Stimulated activated CD4-positive, alpha-beta T cell treated with anti-CD3 and anti-CD28 coated beads, Interleukin-15, amount 100 ng/mL, for 1 hour (primary cell): ENCODE data around the gene EPHB1.

ENCODE experiments used
- DNase-seq, 2 donors: peaks; one replicate each; pipeline ENCODE4 v3.0.0-alpha.2; 2020; ENCODE audit warnings: low read depth in 1 of 2, low spot score in 1 of 2

Gene EPHB1

GRCh38 chr3:135272026-135272669, 477.1 kb downstream of the EPHB1 start:
- DNase-seq, result no peak

GRCh38 chr3:135292162-135292561, 497.1 kb downstream of the EPHB1 start:
- no peak for DNase-seq

GRCh38 chr3:135301670-135302069, 506.6 kb downstream of the EPHB1 start:
- DNase-seq, result no peak

GRCh38 chr3:135304378-135304777, 509.3 kb downstream of the EPHB1 start:
- DNase-seq, result no peak
